Measurements from ENCODE around the gene RNFT2. TPM values are rescaled to one million over a fixed set of nuclear protein-coding genes. Genes with fewer than 3 reads are reported as not detected.

RNFT2 gene
- total RNA-seq, 1 experiment from 2014 or later, result 29.5 TPM

- H2AK5ac ChIP-seq (ENCODE audit: insufficient read length, low read length), result no peak overlapping the region
- no CpG with 5 or more reads among the region's 18 CpGs for WGBS (ENCODE audit: extremely low coverage, insufficient read length, low lambda C conversion rate)
These were observed 70.3 kb downstream of the RNFT2 start for GRCh38 chr12:116808113-116809105.

More at GRCh38 chr12:116808113-116809105, 70.3 kb downstream of the RNFT2 start:
- Histone ChIP-seq H3K27me3 (ENCODE audit: insufficient read depth, low read length) (no peaks in the 10 kb centered on the region), H3K9ac (ENCODE audit: extremely low read depth, insufficient read length, low read length) (no peak overlapping the region), H3K23me2 (ENCODE audit: insufficient read length, low read depth, low read length, poor library complexity, severe bottlenecking) (no peaks in the 10 kb centered on the region), H4K20me1 (ENCODE audit: control insufficient read depth, insufficient read depth, insufficient read length) (no peaks in the 10 kb centered on the region), H3K9me3 (ENCODE audit: control insufficient read depth, low read depth, low read length) (no peaks in the 10 kb centered on the region), H2BK15ac (ENCODE audit: low read depth, low read length) (no peak overlapping the region), H2BK20ac (ENCODE audit: low read depth, low read length, poor library complexity, severe bottlenecking) (no peak overlapping the region), H3K14ac (ENCODE audit: insufficient read depth, low read length) (no peak overlapping the region), H2BK120ac (ENCODE audit: low read depth, low read length, poor library complexity, severe bottlenecking) (no peak overlapping the region), H3K4ac (ENCODE audit: low read depth, low read length) (no peak overlapping the region), H3K79me1 (ENCODE audit: insufficient read depth, low read depth, low read length, poor library complexity, severe bottlenecking) (no peaks in the 10 kb centered on the region), H3K18ac (ENCODE audit: insufficient read length, low read depth, low read length) (no peak overlapping the region), H3K79me2 (ENCODE audit: insufficient read depth, low read length) (no peaks in the 10 kb centered on the region), H4K5ac (ENCODE audit: insufficient read length, low read depth, low read length) (no peak overlapping the region), H3K4me1 (ENCODE audit: insufficient read depth, low read length) (no peaks in the 10 kb centered on the region), H4K91ac (ENCODE audit: insufficient read length, low read depth, low read length) (no peak overlapping the region), H3K23ac (ENCODE audit: insufficient read length, low read depth, low read length) (no peak overlapping the region), H2BK5ac (ENCODE audit: insufficient read length, low read length) (no peak overlapping the region), H3K27ac (ENCODE audit: insufficient read length, low read depth, low read length) (no peak overlapping the region), H2AFZ (ENCODE audit: low read length) (no peak overlapping the region), H3K4me2 (ENCODE audit: insufficient read depth, insufficient read length, low read length) (no peak overlapping the region), H4K8ac (replicated peaks; ENCODE audit: insufficient read length, low read depth, low read length) (no peak overlapping the region), H2BK12ac (ENCODE audit: insufficient read length, low read depth, low read length) (no peak overlapping the region), H3T11ph (ENCODE audit: low read length) (no peak overlapping the region), H3K56ac (ENCODE audit: insufficient read length, low read depth, low read length) (no peak overlapping the region)
- Mint-ChIP-seq H3K9me3 (no peaks in the 10 kb centered on the region), H3K27ac (peak overlapping the region in 1 of 3 experiments; percentile 77; a peak in 1 of 7 replicates), H3K4me3 (no peak overlapping the region; a peak in 1 of 5 replicates), H3K27me3 (ENCODE audit: low read depth) (no peaks in the 10 kb centered on the region), H3K36me3 (ENCODE audit: insufficient read depth in 1 of 3, low read depth in 3 of 3) (peaks cover 4 to 6% (median 5%) of the 10 kb centered on the region in 3 experiments; a peak in 4 of 7 replicates), H3K4me1 (no peaks in the 10 kb centered on the region)
- no peak for TF ChIP-seq CTCF (conservative IDR thresholded peaks at IDR 0.05)
- no peak for DNase-seq

Measured in H9 (cell line).